HEK293 (cell line): Measurements from ENCODE around the gene UFSP1.
A peak's percentile ranks its signal among the peaks of the same experiment; 100 is the strongest.

Experiments
- CTCF ChIA-PET: fragments of 350-600 bp; formaldehyde crosslinking; extraction: SDS; loops from one replicate; lab custom pipeline; 2021; ENCODE audit warnings: antibody characterized with exemption; lab: Yijun Ruan, JAX
- POLR2A ChIA-PET: fragments of 300-600 bp; formaldehyde crosslinking; extraction: SDS; loops from one replicate; lab custom pipeline; 2020; ENCODE audit warnings: antibody characterized with exemption, inconsistent platforms; lab: Yijun Ruan, JAX
- H3K27ac ChIP-seq: fragments of 200-500 bp; sonication (Bioruptor generic); 2 replicates; pipeline ENCODE4 v1.5.1; 2014; ENCODE audit warnings: low read depth, low read length, control low read depth, inconsistent platforms; ENCODE audit errors: extremely low read depth
- H3K36me3 ChIP-seq, 2 experiments: fragments of 200-500 bp in 1 of 2; sonication (Bioruptor generic) in 1 of 2; 1 replicate in 1 of 2; 2 replicates in 1 of 2; pipeline ENCODE4 v1.5.1; 2014 to 2017; ENCODE audit warnings: inconsistent platforms in 2 of 2, low read length in 2 of 2; ENCODE audit not compliant: control insufficient read depth in 2 of 2, insufficient read depth in 1 of 2
- H3K4me1 ChIP-seq: fragments of 200-500 bp; sonication (Bioruptor generic); 2 replicates; pipeline ENCODE4 v1.5.1; 2014; ENCODE audit warnings: mild to moderate bottlenecking, low read length, inconsistent platforms; ENCODE audit not compliant: control insufficient read depth, insufficient read depth
- H3K4me3 ChIP-seq: 2 replicates; pipeline ENCODE4 v1.5.1; 2011; ENCODE audit warnings: low read depth, mild to moderate bottlenecking, control low read depth, low read length, moderate library complexity
- H3K9me3 ChIP-seq: fragments of 200-500 bp; sonication (Bioruptor generic); 2 replicates; pipeline ENCODE4 v1.5.1; 2014; ENCODE audit warnings: low read depth, low read length, inconsistent platforms; ENCODE audit not compliant: control insufficient read depth, insufficient read depth
- ATF2 ChIP-seq: fragments of 450-650 bp; formaldehyde crosslinking; IDR thresholded peaks from 2 replicates; pipeline ENCODE4 v1.5.1; 2016; ENCODE audit warnings: missing biosample characterization, missing genetic modification characterization, low read depth
- EGR2 ChIP-seq: fragments of 450-650 bp; formaldehyde crosslinking; IDR thresholded peaks from 2 replicates; pipeline ENCODE4 v1.5.1; 2016; ENCODE audit warnings: low read depth, missing biosample characterization, missing genetic modification characterization
- GLIS2 ChIP-seq: fragments of 450-650 bp; formaldehyde crosslinking; IDR thresholded peaks from 2 replicates; pipeline ENCODE4 v1.5.1; 2016; ENCODE audit warnings: missing biosample characterization, missing genetic modification characterization
- HOXD13 ChIP-seq: sonication (generic); formaldehyde crosslinking; IDR thresholded peaks from 2 replicates; pipeline ENCODE4 v1.8.0; 2022; ENCODE audit warnings: missing genetic modification reagents, borderline replicate concordance
- IKZF3 ChIP-seq: fragments of 450-650 bp; IDR thresholded peaks from 2 replicates; pipeline ENCODE4 v1.5.0; 2018; ENCODE audit warnings: missing biosample characterization, mild to moderate bottlenecking, missing genetic modification characterization, moderate library complexity
- KLF1 ChIP-seq: fragments of 450-650 bp; formaldehyde crosslinking; IDR thresholded peaks from 2 replicates; pipeline ENCODE4 v1.5.1; 2016; ENCODE audit warnings: missing biosample characterization, missing genetic modification characterization
- KLF17 ChIP-seq: fragments of 450-650 bp; formaldehyde crosslinking; IDR thresholded peaks from 2 replicates; pipeline ENCODE4 v1.5.1; 2016; ENCODE audit warnings: missing biosample characterization, missing genetic modification characterization
- KLF7 ChIP-seq: fragments of 450-650 bp; formaldehyde crosslinking; IDR thresholded peaks from 2 replicates; pipeline ENCODE4 v1.5.1; 2016; ENCODE audit warnings: missing biosample characterization, missing genetic modification characterization, borderline replicate concordance
- MYNN ChIP-seq: fragments of 450-650 bp; formaldehyde crosslinking; IDR thresholded peaks from 2 replicates; pipeline ENCODE4 v1.5.1; 2016; ENCODE audit warnings: missing biosample characterization, missing genetic modification characterization, borderline replicate concordance
- PATZ1 ChIP-seq: fragments of 450-650 bp; formaldehyde crosslinking; IDR thresholded peaks from 2 replicates; pipeline ENCODE4 v1.5.1; 2016; ENCODE audit warnings: missing biosample characterization, missing genetic modification characterization
- TCF7L2 ChIP-seq: IDR thresholded peaks from 2 replicates; pipeline ENCODE4 v1.6.1; 2011; ENCODE audit warnings: low read depth, mild to moderate bottlenecking, inconsistent platforms, low read length, moderate library complexity, borderline replicate concordance
- WT1 ChIP-seq: fragments of 450-650 bp; formaldehyde crosslinking; IDR thresholded peaks from 2 replicates; pipeline ENCODE4 v1.5.1; 2016; ENCODE audit warnings: missing biosample characterization, missing genetic modification characterization
- YY2 ChIP-seq: fragments of 450-650 bp; formaldehyde crosslinking; IDR thresholded peaks from 2 replicates; pipeline ENCODE4 v1.5.1; 2016; ENCODE audit warnings: missing biosample characterization, missing genetic modification characterization
- ZBTB8A ChIP-seq: fragments of 450-650 bp; formaldehyde crosslinking; IDR thresholded peaks from 2 replicates; pipeline ENCODE4 v1.5.1; 2016; ENCODE audit warnings: missing biosample characterization, missing genetic modification characterization
- ZFP37 ChIP-seq: fragments of 450-650 bp; formaldehyde crosslinking; IDR thresholded peaks from 2 replicates; pipeline ENCODE4 v1.5.1; 2016; ENCODE audit warnings: missing biosample characterization, missing genetic modification characterization
- ZNF10 ChIP-seq: fragments of 450-650 bp; formaldehyde crosslinking; IDR thresholded peaks from 2 replicates; pipeline ENCODE4 v1.5.1; 2017; ENCODE audit warnings: missing biosample characterization, missing genetic modification characterization
- ZNF140 ChIP-seq: fragments of 450-650 bp; formaldehyde crosslinking; IDR thresholded peaks from 2 replicates; pipeline ENCODE4 v1.5.1; 2016; ENCODE audit warnings: missing biosample characterization, missing genetic modification characterization
- ZNF16 ChIP-seq: fragments of 450-650 bp; formaldehyde crosslinking; IDR thresholded peaks from 2 replicates; pipeline ENCODE4 v1.5.1; 2016; ENCODE audit warnings: low read depth, missing biosample characterization, missing genetic modification characterization
- ZNF175 ChIP-seq: fragments of 450-650 bp; formaldehyde crosslinking; IDR thresholded peaks from 2 replicates; pipeline ENCODE4 v1.5.1; 2016; ENCODE audit warnings: missing biosample characterization, missing genetic modification characterization
- ZNF184 ChIP-seq: fragments of 450-650 bp; IDR thresholded peaks from 2 replicates; pipeline ENCODE4 v1.5.1; 2018; ENCODE audit warnings: missing biosample characterization, mild to moderate bottlenecking, missing genetic modification characterization
- ZNF24 ChIP-seq: fragments of 450-650 bp; formaldehyde crosslinking; IDR thresholded peaks from 2 replicates; pipeline ENCODE4 v1.5.1; 2016; ENCODE audit warnings: missing biosample characterization, missing genetic modification characterization
- ZNF324 ChIP-seq: fragments of 450-650 bp; formaldehyde crosslinking; IDR thresholded peaks from 2 replicates; pipeline ENCODE4 v1.5.1; 2016; ENCODE audit warnings: missing biosample characterization, missing genetic modification characterization
- ZNF37A ChIP-seq: fragments of 450-650 bp; IDR thresholded peaks from 2 replicates; pipeline ENCODE4 v1.5.1; 2018; ENCODE audit warnings: missing biosample characterization, missing genetic modification characterization
- ZNF501 ChIP-seq: fragments of 450-650 bp; formaldehyde crosslinking; IDR thresholded peaks from 2 replicates; pipeline ENCODE4 v1.5.1; 2016; ENCODE audit warnings: missing biosample characterization, missing genetic modification characterization
- ZNF510 ChIP-seq: fragments of 450-650 bp; formaldehyde crosslinking; IDR thresholded peaks from 2 replicates; pipeline ENCODE4 v1.5.1; 2018; ENCODE audit warnings: mild to moderate bottlenecking, missing genetic modification characterization, missing biosample characterization; ENCODE audit not compliant: insufficient replicate concordance
- ZNF529 ChIP-seq: fragments of 450-650 bp; formaldehyde crosslinking; IDR thresholded peaks from 2 replicates; pipeline ENCODE4 v1.5.1; 2017; ENCODE audit warnings: missing genetic modification characterization, missing biosample characterization; ENCODE audit not compliant: insufficient replicate concordance
- ZNF623 ChIP-seq: fragments of 450-650 bp; formaldehyde crosslinking; IDR thresholded peaks from 2 replicates; pipeline ENCODE4 v1.5.1; 2016; ENCODE audit warnings: missing biosample characterization, missing genetic modification characterization
- ZNF626 ChIP-seq: fragments of 450-650 bp; sonication (Bioruptor Pico); formaldehyde crosslinking; IDR thresholded peaks from 2 replicates; pipeline ENCODE4 v1.5.1; 2018; ENCODE audit warnings: missing biosample characterization, missing genetic modification characterization, inconsistent platforms
- ZNF76 ChIP-seq: fragments of 450-650 bp; formaldehyde crosslinking; IDR thresholded peaks from 2 replicates; pipeline ENCODE4; 2016; ENCODE audit warnings: low read depth, missing biosample characterization, missing genetic modification characterization, borderline replicate concordance
- TF ChIP-seq, protein P1 (sequence below): fragments of 450-650 bp; formaldehyde crosslinking; IDR thresholded peaks from 2 replicates; pipeline ENCODE4 v1.5.1; 2017; ENCODE audit warnings: missing biosample characterization, missing genetic modification characterization

UFSP1 gene

GRCh38 chr7:100896732-100897608 lies 7.5 kb upstream of the UFSP1 start (continued):
- TF ChIP-seq ZBTB8A (tag by site-specific recombination) (peak; percentile 67; the same call in 1 of the 2 replicates), WT1 (no peak), ZNF184 (tag by site-specific recombination) (no peak), ZFP37 (tag by site-specific recombination) (no peak), PATZ1 (tag by site-specific recombination) (peak; percentile 68), ZNF76 (tag by site-specific recombination) (peak; percentile 22; the same call in 1 of the 2 replicates)

- Histone ChIP-seq H3K9me3 (no peaks in the 10 kb centered on the region), H3K4me1 (no peaks in the 10 kb centered on the region; the same call in 1 of the 2 replicates), H3K4me3 (peak overlapping the region; percentile 32), H3K27ac (no peak overlapping the region), H3K36me3 (no peaks in the 10 kb centered on the region)
- POLR2A ChIA-PET, result interaction anchor here (0.6 kb wide), 1 partner anchor 21 kb away, joined by 3 read pairs; the partner anchor contains the start of gene SRRT
- CTCF ChIA-PET, result interaction anchor here (1.3 to 3.0 kb wide), 5 partner anchors 158 to 297 kb away, joined by 3 to 27 read pairs (median 11); no protein-coding TSS in a partner anchor
- peak; percentile 80; the same call in 1 of the 2 replicates for TF ChIP-seq ZNF24 (tag by site-specific recombination)
- TF ChIP-seq ZNF16, result no peak
- TF ChIP-seq ZNF37A (tag by site-specific recombination), result no peak
- 0 out of 2 replicates have a peak, but pooled peaks have one; percentile 18 for TF ChIP-seq ZNF623
- no peak for TF ChIP-seq ZNF175 (tag by site-specific recombination)
- peak; percentile 57; the same call in 1 of the 2 replicates for TF ChIP-seq EGR2 (tag by site-specific recombination)
- peak; percentile 89 for TF ChIP-seq ZNF501 (tag by site-specific recombination)
- TF ChIP-seq KLF7 (tag by site-specific recombination), result no peak
- TF ChIP-seq, protein P1, sequence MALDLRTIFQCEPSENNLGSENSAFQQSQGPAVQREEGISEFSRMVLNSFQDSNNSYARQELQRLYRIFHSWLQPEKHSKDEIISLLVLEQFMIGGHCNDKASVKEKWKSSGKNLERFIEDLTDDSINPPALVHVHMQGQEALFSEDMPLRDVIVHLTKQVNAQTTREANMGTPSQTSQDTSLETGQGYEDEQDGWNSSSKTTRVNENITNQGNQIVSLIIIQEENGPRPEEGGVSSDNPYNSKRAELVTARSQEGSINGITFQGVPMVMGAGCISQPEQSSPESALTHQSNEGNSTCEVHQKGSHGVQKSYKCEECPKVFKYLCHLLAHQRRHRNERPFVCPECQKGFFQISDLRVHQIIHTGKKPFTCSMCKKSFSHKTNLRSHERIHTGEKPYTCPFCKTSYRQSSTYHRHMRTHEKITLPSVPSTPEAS (tag by site-specific recombination), result no peak
- no peak; the same call in 1 of the 2 replicates for TF ChIP-seq MYNN (tag by site-specific recombination)
- no peak for TF ChIP-seq YY2 (tag by site-specific recombination)
- peak; percentile 90 for TF ChIP-seq GLIS2 (tag by site-specific recombination)
- TF ChIP-seq ZNF626 (tag by site-specific recombination), result no peak
- TF ChIP-seq ZNF324 (tag by site-specific recombination), result peak; percentile 65
- TF ChIP-seq KLF17, result peak; percentile 83
- no peak for TF ChIP-seq ZNF529 (tag by site-specific recombination)
- TF ChIP-seq ATF2 (tag by site-specific recombination), result peak; percentile 96
- TF ChIP-seq ZNF140 (tag by site-specific recombination), result no peak
- no peak for TF ChIP-seq TCF7L2
- no peak for TF ChIP-seq ZNF10 (tag by site-specific recombination)
- peak; percentile 34 for TF ChIP-seq KLF1 (tag by site-specific recombination)
- TF ChIP-seq IKZF3 (tag by site-specific recombination), result no peak
- no peak for TF ChIP-seq ZNF510 (tag by site-specific recombination)
- no peak for TF ChIP-seq HOXD13 (CRISPR knock-in tag)
Measured at GRCh38 chr7:100895956-100896731, 6.6 kb upstream of the UFSP1 start.
